Large intestine (tissue), 3 donors: ENCODE measurements around the gene SLCO2A1. TPM values are rescaled to one million over a fixed set of nuclear protein-coding genes. Genes with fewer than 3 reads are reported as not detected.

ENCODE experiments used
- DNase-seq, 2 donors: peaks; one replicate each; pipeline versions ENCODE4 v3.0.0 to v3.0.0-alpha.2; 2013
- H3K27ac ChIP-seq: one replicate; pipeline ENCODE4 v1.5.1; 2013; ENCODE audit warnings: low read length
- H3K27me3 ChIP-seq: 2 replicates; pipeline ENCODE4 v1.6.1; 2013; ENCODE audit warnings: low read length; ENCODE audit not compliant: control insufficient read depth, insufficient read depth
- H3K36me3 ChIP-seq: 2 replicates; pipeline ENCODE4 v1.6.1; 2013; ENCODE audit warnings: low read length; ENCODE audit not compliant: control insufficient read depth, insufficient read depth
- H3K4me1 ChIP-seq: one replicate; pipeline ENCODE4 v1.6.1; 2013; ENCODE audit warnings: low read length; ENCODE audit not compliant: control insufficient read depth, insufficient read depth
- H3K4me3 ChIP-seq: one replicate; pipeline ENCODE4 v1.5.1; 2013; ENCODE audit warnings: low read length
- H3K9me3 ChIP-seq: one replicate; pipeline ENCODE4 v1.6.1; 2013; ENCODE audit warnings: mild to moderate bottlenecking, low read depth, low read length, moderate library complexity; ENCODE audit not compliant: control insufficient read depth
- WGBS: methylation state at CpG from one replicate; pipeline ENCODE4 v1.1.5; 2013; ENCODE audit warnings: low lambda C conversion rate; ENCODE audit not compliant: insufficient coverage; 5-methylcytosine and 5-hydroxymethylcytosine counted together
- polyA plus RNA-seq: library from polyadenylated mRNA; unstranded; fragments of 120-200 nt; gene quantifications from one replicate; pipeline ENCODE4 v1.2.1, GENCODE V29; 2013

The SLCO2A1 gene
- polyA plus RNA-seq, 1 donor: 8.2 TPM

DNA sequence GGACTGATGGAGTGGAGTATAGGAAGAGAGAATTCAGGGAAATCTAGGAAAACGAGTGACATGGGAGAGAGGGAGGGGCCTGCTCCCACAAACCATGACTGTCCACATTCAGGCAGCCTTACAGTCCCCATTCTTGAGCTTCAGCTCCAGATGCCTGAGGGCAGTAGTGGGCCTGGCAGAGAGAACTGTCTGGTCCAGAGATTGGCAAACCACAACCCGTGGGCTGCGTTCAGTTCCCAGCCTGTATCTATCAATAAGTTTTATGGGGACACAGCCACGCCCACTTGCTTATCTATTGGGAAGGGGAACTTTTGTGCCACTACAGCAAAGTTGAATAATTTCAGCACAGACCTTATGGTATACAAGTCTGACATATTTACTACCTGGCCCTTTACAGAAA, 63.8 kb downstream of the SLCO2A1 start:
- H3K36me3 ChIP-seq: no peaks in the 10 kb centered on the region
- no peaks in the 10 kb centered on the region for H3K9me3 ChIP-seq
- no CpG with 5 or more reads among the region's 4 CpGs for WGBS
- H3K27ac ChIP-seq: no peak overlapping the region
- no peaks in the 10 kb centered on the region for H3K27me3 ChIP-seq
- H3K4me3 ChIP-seq: no peak overlapping the region
- no peak for DNase-seq
- no peaks in the 10 kb centered on the region for H3K4me1 ChIP-seq

DNA sequence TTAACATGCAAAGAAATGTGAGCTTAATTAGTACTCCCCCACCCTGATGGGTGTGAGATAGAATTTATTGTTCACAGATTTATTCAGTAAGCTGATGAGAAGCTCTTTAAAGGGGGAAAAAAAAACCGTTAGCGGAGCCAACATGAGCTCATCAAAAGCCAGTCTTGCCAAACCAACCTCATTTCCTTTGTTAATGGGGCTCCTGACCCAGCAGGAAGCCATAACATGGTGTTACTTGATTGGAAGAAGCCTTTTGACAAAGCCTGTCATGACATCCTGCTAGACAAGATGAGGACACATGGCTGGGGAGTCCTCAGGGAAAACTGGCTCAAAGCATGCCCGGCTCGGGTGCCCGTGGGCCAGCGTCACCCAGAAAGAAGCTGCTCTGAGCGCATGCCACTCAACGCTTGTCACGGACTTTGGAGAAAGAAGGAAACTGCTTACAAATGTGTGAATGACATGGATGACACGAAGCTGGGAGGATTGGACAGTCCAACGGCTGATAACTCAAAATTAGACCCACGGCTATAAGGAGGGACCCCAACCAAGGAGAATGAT, 64.6 kb downstream of the SLCO2A1 start:
- Histone ChIP-seq H3K27ac (no peak overlapping the region), H3K36me3 (no peaks in the 10 kb centered on the region), H3K4me1 (no peaks in the 10 kb centered on the region), H3K9me3 (no peaks in the 10 kb centered on the region), H3K4me3 (no peak overlapping the region), H3K27me3 (no peaks in the 10 kb centered on the region)
- WGBS: no CpG with 5 or more reads among the region's 12 CpGs
- no peak for DNase-seq

DNA sequence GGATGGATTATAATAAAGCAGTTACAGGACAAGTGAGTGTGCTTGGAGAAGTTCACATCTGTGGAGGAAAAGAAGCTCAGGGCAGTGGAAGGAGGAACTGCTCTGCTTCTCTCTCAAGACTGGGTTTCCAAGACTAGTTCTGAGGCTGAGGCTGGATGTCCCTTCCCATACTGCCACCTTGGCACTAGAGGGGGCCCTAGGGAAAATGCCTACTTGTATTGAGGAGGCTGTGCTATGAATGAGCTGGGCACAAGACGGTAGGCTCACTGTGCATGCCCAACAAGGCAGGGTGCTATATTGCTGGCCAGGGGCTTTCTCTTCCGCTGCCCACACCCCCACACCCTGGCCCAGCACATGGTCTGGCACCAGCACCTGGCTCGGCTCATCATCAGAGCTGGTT, 65.2 kb downstream of the SLCO2A1 start:
- H3K27me3 ChIP-seq: no peaks in the 10 kb centered on the region
- DNase-seq: no peak
- H3K4me3 ChIP-seq: no peak overlapping the region
- H3K9me3 ChIP-seq: no peaks in the 10 kb centered on the region
- no peak overlapping the region for H3K27ac ChIP-seq
- no peaks in the 10 kb centered on the region for H3K4me1 ChIP-seq
- WGBS: no CpG with 5 or more reads among the region's 3 CpGs
- no peaks in the 10 kb centered on the region for H3K36me3 ChIP-seq

DNA sequence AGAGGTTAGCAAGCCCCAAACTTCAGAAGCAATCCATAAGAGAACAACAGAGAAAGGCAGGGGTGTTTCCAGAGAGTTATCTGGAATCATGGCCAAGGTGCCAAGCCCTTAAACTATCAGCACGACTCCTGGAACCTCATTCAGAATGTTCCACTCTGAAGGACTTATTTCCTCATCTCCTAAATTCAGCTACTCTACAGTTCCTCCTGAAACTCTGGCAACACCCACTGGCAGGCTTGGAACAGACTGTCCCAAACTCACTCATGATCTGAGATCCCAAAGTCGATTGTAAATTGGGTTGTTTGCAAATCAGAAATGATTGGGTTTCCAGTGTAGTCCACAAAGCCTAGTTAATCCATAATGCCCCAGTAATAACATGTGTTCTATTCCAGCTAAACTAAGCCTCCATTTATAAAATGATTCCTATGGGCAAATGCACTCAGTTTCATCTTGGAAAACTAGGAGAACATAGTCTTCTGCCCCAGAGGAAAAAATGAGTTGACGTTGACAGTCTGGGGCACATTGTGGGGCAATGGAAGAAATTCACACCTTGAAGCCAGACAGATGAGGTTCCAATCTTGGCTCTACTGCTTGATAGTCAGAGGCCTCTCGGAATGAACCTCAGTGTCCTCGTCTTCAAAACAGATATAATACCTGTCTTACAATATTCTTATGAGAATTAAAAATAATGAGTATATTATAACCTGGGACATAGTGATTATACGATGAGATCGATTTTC, 65.9 kb downstream of the SLCO2A1 start:
- no peaks in the 10 kb centered on the region for H3K27me3 ChIP-seq
- WGBS: 100% methylated on average over 4 of the region's 7 CpGs

DNA sequence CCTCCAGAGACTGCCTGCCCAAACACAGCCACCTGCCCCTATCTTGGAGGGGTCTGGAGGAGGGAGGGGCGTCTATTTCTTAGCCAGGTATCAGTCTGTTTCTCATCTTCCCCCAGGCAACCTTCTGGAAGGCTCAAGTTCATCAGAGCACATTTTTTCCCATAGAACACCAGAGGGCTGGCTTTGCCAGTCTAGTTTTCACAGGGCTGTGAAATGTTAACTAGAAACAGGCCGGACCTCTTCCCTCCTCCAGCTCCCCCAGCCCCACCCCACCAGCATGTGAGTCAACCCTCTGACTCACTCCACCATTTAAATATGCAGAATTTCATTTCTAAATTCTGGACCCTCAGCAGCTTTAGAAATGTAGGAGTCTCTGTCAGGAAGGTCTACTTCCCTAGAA, 66.9 kb downstream of the SLCO2A1 start:
- no peaks in the 10 kb centered on the region for H3K4me1 ChIP-seq
- no peak overlapping the region for H3K4me3 ChIP-seq
- no peak overlapping the region for H3K27ac ChIP-seq
- H3K9me3 ChIP-seq: no peaks in the 10 kb centered on the region
- H3K27me3 ChIP-seq: no peaks in the 10 kb centered on the region
- DNase-seq: peak in 1 of 2 donors; percentile 24
- WGBS: no CpG with 5 or more reads among the region's 2 CpGs
- H3K36me3 ChIP-seq: no peaks in the 10 kb centered on the region

More for the DNA sequence above, 65.9 kb downstream of the SLCO2A1 start:
- no peaks in the 10 kb centered on the region for H3K4me1 ChIP-seq
- H3K27ac ChIP-seq: no peak overlapping the region
- H3K36me3 ChIP-seq: no peaks in the 10 kb centered on the region
- no peaks in the 10 kb centered on the region for H3K9me3 ChIP-seq
- no peak overlapping the region for H3K4me3 ChIP-seq
- no peak for DNase-seq

DNA sequence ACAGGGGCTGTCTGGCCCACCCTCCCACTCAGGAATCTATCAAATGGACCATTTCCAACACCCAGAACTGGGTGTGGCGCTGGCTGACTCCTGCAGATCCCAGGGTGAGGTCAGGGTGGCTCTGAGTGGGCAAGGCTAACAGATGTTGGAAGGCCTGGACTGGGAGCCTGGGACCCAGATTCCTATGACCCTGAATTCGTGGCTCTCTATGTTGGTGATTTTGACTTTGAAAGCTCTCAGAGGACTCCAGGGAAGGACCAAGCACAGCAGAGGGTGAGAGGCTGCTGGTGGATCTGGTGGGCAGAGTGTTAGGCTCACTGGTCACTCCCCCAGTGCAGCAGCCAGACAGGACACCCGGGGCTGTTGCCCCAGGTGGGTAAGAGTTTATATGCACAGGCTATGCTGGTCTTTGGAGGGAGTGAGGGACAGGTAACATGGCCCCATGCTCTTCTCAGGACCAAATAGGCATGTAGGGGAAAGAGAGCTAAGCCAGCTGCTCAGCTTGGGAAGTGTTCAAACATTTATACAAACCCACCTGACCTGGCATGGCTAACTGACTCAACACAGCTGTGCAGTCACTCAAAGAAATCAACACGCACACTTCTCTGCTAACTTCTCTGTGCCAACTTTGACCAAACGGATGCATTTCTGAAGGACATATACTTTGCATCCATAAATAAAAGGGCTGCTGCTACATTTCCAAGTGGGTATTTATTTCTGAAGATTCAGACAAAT, 71.5 kb downstream of the SLCO2A1 start:
- Histone ChIP-seq H3K4me1 (no peaks in the 10 kb centered on the region), H3K9me3 (no peaks in the 10 kb centered on the region), H3K27me3 (no peaks in the 10 kb centered on the region), H3K4me3 (no peak overlapping the region), H3K36me3 (no peaks in the 10 kb centered on the region), H3K27ac (no peak overlapping the region)
- no CpG with 5 or more reads among the region's 5 CpGs for WGBS
- no peak for DNase-seq

DNA sequence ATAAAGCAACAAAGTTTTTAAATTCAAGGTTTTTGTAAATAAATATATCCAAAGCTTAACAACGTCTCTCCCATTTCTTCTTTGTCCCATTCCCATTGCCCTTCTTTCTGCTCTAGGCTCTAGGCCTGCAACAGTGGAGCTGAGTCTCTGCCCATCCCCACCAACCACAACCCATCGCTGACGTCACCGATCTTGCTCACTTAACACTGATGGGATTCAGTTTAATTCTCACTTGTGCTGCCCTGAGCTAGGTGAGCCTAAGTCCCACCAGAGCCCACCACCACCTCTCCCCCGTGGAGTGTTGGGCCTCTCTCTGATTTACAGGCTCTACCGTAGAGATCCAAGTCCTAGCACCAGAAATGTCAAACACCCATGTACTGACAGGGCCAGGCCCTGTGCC, 72.7 kb downstream of the SLCO2A1 start:
- 100% methylated on average over 1 of the region's 6 CpGs for WGBS
- no peaks in the 10 kb centered on the region for H3K9me3 ChIP-seq
- no peak for DNase-seq
- no peaks in the 10 kb centered on the region for H3K4me1 ChIP-seq
- no peak overlapping the region for H3K27ac ChIP-seq
- H3K36me3 ChIP-seq: no peaks in the 10 kb centered on the region
- H3K27me3 ChIP-seq: no peaks in the 10 kb centered on the region
- H3K4me3 ChIP-seq: no peak overlapping the region

DNA sequence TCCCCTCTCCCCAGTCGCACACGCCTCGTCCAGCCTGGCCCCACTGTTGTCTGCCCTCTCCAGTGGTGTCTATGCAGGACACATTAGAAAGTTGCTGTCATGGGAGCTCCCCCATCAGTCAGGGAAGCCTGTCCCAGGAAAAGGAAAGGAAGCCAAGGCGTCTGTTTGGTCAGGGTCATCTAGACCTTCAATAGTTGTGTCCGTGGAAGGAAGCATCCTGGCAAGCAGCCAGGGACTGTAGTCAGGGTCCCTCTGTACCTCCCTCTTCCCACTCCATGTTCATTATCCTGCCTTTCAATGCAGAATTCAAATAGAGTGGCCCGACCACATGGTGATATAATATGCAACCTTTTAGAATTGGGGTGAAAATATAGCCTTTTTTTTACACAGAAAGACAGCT, 73.4 kb downstream of the SLCO2A1 start:
- no peak overlapping the region for H3K4me3 ChIP-seq
- H3K27ac ChIP-seq: no peak overlapping the region
- H3K4me1 ChIP-seq: no peaks in the 10 kb centered on the region
- WGBS: 100% methylated on average over 1 of the region's 6 CpGs
- H3K36me3 ChIP-seq: no peaks in the 10 kb centered on the region
- no peaks in the 10 kb centered on the region for H3K27me3 ChIP-seq
- H3K9me3 ChIP-seq: no peaks in the 10 kb centered on the region
- no peak for DNase-seq

DNA sequence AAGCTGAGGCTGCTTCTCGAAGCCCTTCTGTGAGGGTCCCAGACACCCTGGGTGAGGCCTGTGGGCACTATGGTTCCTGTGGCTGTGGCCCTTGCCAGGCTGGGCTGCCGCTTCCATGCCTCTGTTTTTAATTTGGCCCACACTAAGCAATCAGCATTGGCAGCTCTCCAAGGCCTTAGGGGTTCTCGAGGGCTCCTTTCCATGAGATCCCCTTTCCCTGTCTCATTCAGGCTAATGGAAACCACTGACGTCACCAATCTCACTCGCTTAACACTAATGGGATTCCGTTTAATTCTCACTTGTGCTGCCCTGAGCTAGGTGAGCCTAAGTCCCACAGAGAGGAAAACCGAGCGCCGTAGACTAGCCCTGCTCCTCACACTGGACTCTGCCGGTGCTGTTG, 73.8 kb downstream of the SLCO2A1 start:
- no peaks in the 10 kb centered on the region for H3K36me3 ChIP-seq
- no peak overlapping the region for H3K4me3 ChIP-seq
- no peaks in the 10 kb centered on the region for H3K9me3 ChIP-seq
- H3K27ac ChIP-seq: no peak overlapping the region
- H3K4me1 ChIP-seq: no peaks in the 10 kb centered on the region
- no peak for DNase-seq
- H3K27me3 ChIP-seq: no peaks in the 10 kb centered on the region
- 100% methylated on average over 1 of the region's 10 CpGs for WGBS

DNA sequence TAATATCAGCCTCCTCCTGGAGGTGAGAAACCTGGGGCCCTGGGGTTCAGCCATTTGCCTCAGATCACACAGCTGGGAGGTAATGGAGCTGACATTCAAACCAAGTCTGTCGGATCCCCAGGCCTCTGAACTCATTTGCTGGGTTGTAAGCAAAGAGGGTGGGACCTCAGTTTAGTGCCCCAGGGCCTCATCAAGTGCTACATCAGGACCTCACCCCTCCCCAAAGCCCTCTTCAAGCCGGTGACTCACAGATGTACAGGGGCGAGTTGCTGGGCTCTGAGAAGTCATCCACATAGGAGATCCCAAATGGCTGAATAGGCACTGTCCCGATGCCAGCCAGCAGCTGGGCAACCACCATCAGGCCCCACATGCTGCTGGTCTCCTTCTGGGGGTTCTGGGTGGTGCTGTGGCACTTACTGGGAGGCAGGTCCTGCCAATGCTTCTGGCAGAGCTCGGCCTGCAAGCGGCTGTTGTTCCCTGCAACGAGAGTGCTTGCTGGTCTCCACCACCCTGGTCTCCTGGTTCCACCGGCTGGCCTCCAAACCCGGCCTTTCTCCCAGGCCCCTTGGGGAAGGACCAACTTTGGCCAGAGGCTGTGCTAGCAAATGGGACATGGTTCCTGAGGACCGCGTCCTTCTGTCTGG, 74.9 kb downstream of the SLCO2A1 start:
- no peak overlapping the region for H3K4me3 ChIP-seq
- no peaks in the 10 kb centered on the region for H3K9me3 ChIP-seq
- no CpG with 5 or more reads among the region's 11 CpGs for WGBS
- no peaks in the 10 kb centered on the region for H3K27me3 ChIP-seq
- H3K27ac ChIP-seq: no peak overlapping the region
- H3K4me1 ChIP-seq: no peaks in the 10 kb centered on the region
- no peak for DNase-seq
- H3K36me3 ChIP-seq: no peaks in the 10 kb centered on the region
